ENCODE measurements around the gene SASH3. TPM values are rescaled to one million over a fixed set of nuclear protein-coding genes. Genes with fewer than 3 reads are reported as not detected.

Gene SASH3
- total and polyA plus RNA-seq, 2 donors (not counting 1 experiment from before 2014, with no cell fraction given) = 224 to 240 TPM

GRCh38 chrX:129754056-129755024, 25.4 kb upstream of the SASH3 start:
- Mint-ChIP-seq H3K9me3 (ENCODE audit: insufficient read depth) (no peaks in the 10 kb centered on the region), H3K27me3 (no peaks in the 10 kb centered on the region), H3K4me3 (peak overlapping the region; percentile 10), H3K27ac (peak overlapping the region; percentile 73), H3K4me1 (peaks cover 46% of the 10 kb centered on the region)
- TF ChIP-seq CTCF (IDR thresholded peaks at IDR 0.05) = peak; percentile 24
- TF ChIP-seq EZH2 (IDR thresholded peaks at IDR 0.05; ENCODE audit: borderline replicate concordance, insufficient read depth, low read depth, low read length, poor library complexity, severe bottlenecking) = no peak
- ChIA-PET POLR2A (interaction anchor here (0.8 to 3.9 kb wide), 3 partner anchors 17 to 27 kb away, joined by 3 to 31 read pairs (median 5); partner anchors contain the start of gene SASH3), CTCF (interaction anchor here (0.9 to 2.5 kb wide), 7 partner anchors 10 to 33 kb away, joined by 3 to 24 read pairs (median 4); partner anchors contain the start of gene SASH3)
- Histone ChIP-seq H2AFZ (ENCODE audit: insufficient read depth, low read depth, low read length, poor library complexity, severe bottlenecking) (no peak overlapping the region), H3K27ac (ENCODE audit: low read length in 2 of 2) (no peak overlapping the region), H3K4me1 (ENCODE audit: control insufficient read depth in 2 of 2, insufficient read depth in 2 of 2, low read length in 2 of 2) (peaks cover 37 to 52% of the 10 kb centered on the region in 2 donors), H4K20me1 (ENCODE audit: control insufficient read depth, insufficient read depth, low read length, poor library complexity, severe bottlenecking) (no peaks in the 10 kb centered on the region), H3K4me3 (ENCODE audit: control extremely low read depth in 1 of 5, extremely low read depth in 1 of 5, insufficient read depth in 1 of 5, low read depth in 2 of 5, low read length in 4 of 5) (no peak overlapping the region), H3K36me3 (replicated peaks in 1 of 2; ENCODE audit: control extremely low read depth in 1 of 2, control insufficient read depth in 1 of 2, extremely low read depth in 1 of 2, insufficient read depth in 2 of 2, low read length in 1 of 2) (no peaks in the 10 kb centered on the region), H3K79me2 (ENCODE audit: control insufficient read depth, insufficient read depth, low read length) (no peaks in the 10 kb centered on the region), H3K9me3 (ENCODE audit: control extremely low read depth in 1 of 3, control insufficient read depth in 2 of 3, insufficient read depth in 1 of 3, low read length in 2 of 3) (no peaks in the 10 kb centered on the region), H3K4me2 (replicated peaks; ENCODE audit: low read depth, low read length, poor library complexity, severe bottlenecking) (peak overlapping the region; percentile 3), H3K27me3 (replicated peaks in 1 of 4; ENCODE audit: control extremely low read depth in 1 of 4, control insufficient read depth in 3 of 4, insufficient read depth in 4 of 4, low read length in 3 of 4) (no peaks in the 10 kb centered on the region), H3K9ac (ENCODE audit: low read length) (no peak overlapping the region)
- DNase-seq (no peak), ATAC-seq (ENCODE audit: low read depth) (no peak)
- 24% methylated on average over 10 of the region's 22 CpGs for WGBS (ENCODE audit: insufficient coverage)
- intact Hi-C loops (cut with micrococcal nuclease) = no loop called here
